ENCODE data around the gene FZD7. TPM values are rescaled to one million over a fixed set of nuclear protein-coding genes. Genes with fewer than 3 reads are reported as not detected.

FZD7 gene
- total RNA-seq, 2 experiments from 2014 or later: 0.65 to 0.70 TPM

- TF ChIP-seq CTCF (IDR thresholded peaks at IDR 0.05): no peak
- H3K9me3 Mint-ChIP-seq: no peaks in the 10 kb centered on the region
- ChIA-PET CTCF (interaction anchor here (0.9 kb wide), 1 partner anchor 21 kb away, joined by 3 read pairs; no protein-coding TSS in a partner anchor), POLR2A (no interaction called here)
- no peak overlapping the region for H3K27ac Mint-ChIP-seq
- peaks cover 38% of the 10 kb centered on the region for H3K27me3 Mint-ChIP-seq
- no peak overlapping the region for H3K4me3 Mint-ChIP-seq
- H3K4me1 Mint-ChIP-seq (ENCODE audit: low read depth): peaks cover 6% of the 10 kb centered on the region
- DNase-seq: no peak
- no peaks in the 10 kb centered on the region for H3K36me3 Mint-ChIP-seq (ENCODE audit: low read depth)
- ATAC-seq: no peak
- intact Hi-C loops (cut with micrococcal nuclease): no loop called here
Observed at GRCh38 chr2:202035941-202036372, 2.3 kb downstream of the FZD7 start.

- ATAC-seq: no peak
- no peak for TF ChIP-seq CTCF (IDR thresholded peaks at IDR 0.05)
- ChIA-PET CTCF (no interaction called here), POLR2A (no interaction called here)
- Mint-ChIP-seq H3K27ac (no peak overlapping the region), H3K4me1 (ENCODE audit: low read depth) (peaks cover 6% of the 10 kb centered on the region), H3K4me3 (no peak overlapping the region), H3K27me3 (peaks cover 37% of the 10 kb centered on the region), H3K36me3 (ENCODE audit: low read depth) (no peaks in the 10 kb centered on the region), H3K9me3 (no peaks in the 10 kb centered on the region)
- intact Hi-C loops (cut with micrococcal nuclease): no loop called here
- DNase-seq: no peak
Observed at GRCh38 chr2:202036601-202037037, 3.0 kb downstream of the FZD7 start.

GRCh38 chr2:202037086-202037485 is 3.4 kb downstream of the FZD7 start:
- intact Hi-C loops (cut with micrococcal nuclease): no loop called here
- Mint-ChIP-seq H3K27me3 (peaks cover 38% of the 10 kb centered on the region), H3K4me1 (ENCODE audit: low read depth) (peaks cover 4% of the 10 kb centered on the region), H3K9me3 (no peaks in the 10 kb centered on the region), H3K36me3 (ENCODE audit: low read depth) (no peaks in the 10 kb centered on the region), H3K27ac (no peak overlapping the region), H3K4me3 (no peak overlapping the region)
- DNase-seq: no peak
- ChIA-PET CTCF (no interaction called here), POLR2A (no interaction called here)
- no peak for TF ChIP-seq CTCF (IDR thresholded peaks at IDR 0.05)
- ATAC-seq: no peak

- H3K9me3 Mint-ChIP-seq: no peaks in the 10 kb centered on the region
- no peak for TF ChIP-seq CTCF (IDR thresholded peaks at IDR 0.05)
- no peaks in the 10 kb centered on the region for H3K4me1 Mint-ChIP-seq (ENCODE audit: low read depth)
- CTCF ChIA-PET: no interaction called here
- no peaks in the 10 kb centered on the region for H3K36me3 Mint-ChIP-seq (ENCODE audit: low read depth)
- POLR2A ChIA-PET: no interaction called here
- peaks cover 38% of the 10 kb centered on the region for H3K27me3 Mint-ChIP-seq
- H3K27ac Mint-ChIP-seq: no peak overlapping the region
- ATAC-seq (no peak), DNase-seq (no peak)
- H3K4me3 Mint-ChIP-seq: no peak overlapping the region
- intact Hi-C loops (cut with micrococcal nuclease): no loop called here
Observed at GRCh38 chr2:202038471-202039277, 5.0 kb downstream of the FZD7 start.

- no peak for TF ChIP-seq CTCF (IDR thresholded peaks at IDR 0.05)
- no peak overlapping the region for H3K4me3 Mint-ChIP-seq
- ATAC-seq (no peak), DNase-seq (no peak)
- no peak overlapping the region for H3K27ac Mint-ChIP-seq
- ChIA-PET POLR2A (no interaction called here), CTCF (no interaction called here)
- H3K9me3 Mint-ChIP-seq: no peaks in the 10 kb centered on the region
- no peaks in the 10 kb centered on the region for H3K4me1 Mint-ChIP-seq (ENCODE audit: low read depth)
- intact Hi-C loops (cut with micrococcal nuclease): no loop called here
- H3K27me3 Mint-ChIP-seq: peaks cover 43% of the 10 kb centered on the region
- H3K36me3 Mint-ChIP-seq (ENCODE audit: low read depth): no peaks in the 10 kb centered on the region
Observed at GRCh38 chr2:202039278-202040078, 5.8 kb downstream of the FZD7 start.

All from activated CD8-positive, alpha-beta T cell treated with anti-CD3 and anti-CD28 coated beads for 36 hours (primary cell).